ENCODE measurements around the gene CDSN.

CDSN gene

DNA sequence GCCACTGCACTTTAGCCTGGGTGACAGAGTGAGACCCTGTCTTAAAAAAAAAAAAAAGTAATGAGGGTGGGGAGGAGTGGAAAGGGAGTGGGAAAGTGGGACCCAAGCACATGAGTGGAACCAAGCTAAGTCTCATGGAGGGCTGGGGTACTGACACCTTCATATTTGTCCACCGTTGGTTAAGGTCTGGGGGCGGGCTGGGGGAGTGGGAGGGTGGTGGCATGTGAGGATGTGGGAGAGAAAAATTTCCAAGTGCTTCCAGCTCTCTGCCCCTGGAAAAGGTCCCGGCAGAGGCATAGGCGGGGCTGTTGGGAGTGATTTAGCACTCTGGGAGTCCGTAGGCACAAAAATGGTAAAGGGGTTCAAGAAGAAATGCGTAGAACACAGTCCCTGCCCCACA is 12.6 kb upstream of the CDSN start:
- DNase-seq (ENCODE audit: insufficient read length, low spot score) (no peak), FAIRE-seq (no peak)
- TF ChIP-seq TAF1 (IDR thresholded peaks at IDR 0.05; ENCODE audit: low read depth, low read length) = no peak
- TF ChIP-seq PAX5 (IDR thresholded peaks at IDR 0.05; ENCODE audit: insufficient read depth, low read length, severe bottlenecking) = no peak
- no peak for TF ChIP-seq SPI1 (IDR thresholded peaks at IDR 0.05; ENCODE audit: low read depth, low read length)
- TF ChIP-seq POLR2AphosphoS5 (IDR thresholded peaks at IDR 0.05; ENCODE audit: low read depth, low read length) = no peak
- TF ChIP-seq POU2F2 (IDR thresholded peaks at IDR 0.05; ENCODE audit: low read depth, low read length) = no peak
- no peak for TF ChIP-seq POLR2A (IDR thresholded peaks at IDR 0.05; ENCODE audit: low read depth, low read length)

DNA sequence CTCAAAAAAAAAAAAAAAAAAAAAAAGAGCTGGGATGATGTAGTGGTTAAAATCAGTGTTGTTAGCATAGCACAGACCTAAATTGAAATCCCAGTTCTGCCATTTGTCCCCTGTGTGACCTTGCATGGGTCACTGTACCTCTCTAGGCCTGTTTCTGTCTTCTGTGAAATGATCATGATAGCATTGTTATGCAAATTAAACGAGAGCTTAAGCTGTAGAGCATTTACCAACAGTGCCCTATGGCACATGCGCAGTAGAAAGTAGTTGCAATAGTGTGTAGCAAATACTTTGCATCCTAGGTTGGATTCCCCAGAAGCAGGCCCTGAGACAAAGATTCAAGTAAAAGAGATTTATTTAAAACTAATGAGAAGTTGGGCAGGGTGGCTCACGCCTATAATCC is 11.3 kb upstream of the CDSN start:
- FAIRE-seq = no peak
- DNase-seq (ENCODE audit: insufficient read length, low spot score) = no peak
- no peak for TF ChIP-seq SPI1 (IDR thresholded peaks at IDR 0.05; ENCODE audit: low read depth, low read length)
- no peak for TF ChIP-seq POU2F2 (IDR thresholded peaks at IDR 0.05; ENCODE audit: low read depth, low read length)
- no peak for TF ChIP-seq POLR2AphosphoS5 (IDR thresholded peaks at IDR 0.05; ENCODE audit: low read depth, low read length)
- TF ChIP-seq TAF1 (IDR thresholded peaks at IDR 0.05; ENCODE audit: low read depth, low read length) = no peak
- no peak for TF ChIP-seq POLR2A (IDR thresholded peaks at IDR 0.05; ENCODE audit: low read depth, low read length)
- no peak for TF ChIP-seq PAX5 (IDR thresholded peaks at IDR 0.05; ENCODE audit: insufficient read depth, low read length, severe bottlenecking)

DNA sequence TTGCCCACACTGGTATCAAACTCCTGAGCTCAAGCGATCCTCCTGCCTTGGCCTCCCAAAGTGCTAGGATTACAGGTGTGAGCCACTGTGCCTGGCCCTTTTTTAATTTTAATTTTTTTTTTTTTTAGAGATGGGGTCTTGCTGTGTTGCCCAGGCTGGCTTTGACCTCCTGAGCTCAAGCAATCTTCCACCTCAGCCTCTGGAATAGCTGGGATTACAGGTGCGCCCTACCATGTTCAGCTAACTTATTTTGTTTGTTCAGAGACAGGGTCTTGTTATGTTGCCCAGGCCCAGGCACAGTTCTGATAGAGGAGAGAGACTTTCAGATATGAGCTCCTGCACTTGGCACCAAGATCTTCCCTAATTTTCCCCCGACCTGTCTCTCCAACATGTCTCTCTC is 10.5 kb upstream of the CDSN start:
- DNase-seq (ENCODE audit: insufficient read length, low spot score) (no peak), FAIRE-seq (no peak)
- TF ChIP-seq POLR2A (IDR thresholded peaks at IDR 0.05; ENCODE audit: low read depth, low read length) (no peak), POU2F2 (IDR thresholded peaks at IDR 0.05; ENCODE audit: low read depth, low read length) (no peak), PAX5 (IDR thresholded peaks at IDR 0.05; ENCODE audit: insufficient read depth, low read length, severe bottlenecking) (no peak), SPI1 (IDR thresholded peaks at IDR 0.05; ENCODE audit: low read depth, low read length) (no peak), POLR2AphosphoS5 (IDR thresholded peaks at IDR 0.05; ENCODE audit: low read depth, low read length) (no peak), TAF1 (IDR thresholded peaks at IDR 0.05; ENCODE audit: low read depth, low read length) (no peak)

DNA sequence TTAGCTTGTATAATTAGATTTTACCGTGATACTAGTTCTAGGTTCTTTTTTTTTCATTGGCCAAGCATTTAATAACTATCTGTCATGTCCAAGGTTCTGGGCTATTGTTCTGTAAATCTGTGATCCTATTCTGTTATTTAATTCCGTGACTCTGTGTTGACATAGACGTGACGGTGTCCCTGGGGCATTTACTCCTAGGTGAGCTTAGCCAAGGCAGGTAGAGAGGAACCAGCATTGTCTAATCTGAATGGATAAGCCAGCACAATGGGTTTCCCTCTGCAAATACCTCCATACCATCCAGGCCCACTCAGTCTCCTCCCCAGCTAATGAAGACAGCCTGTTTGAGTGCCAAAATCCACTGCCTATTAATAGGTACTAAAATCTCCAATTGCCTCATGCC is 8.9 kb upstream of the CDSN start:
- DNase-seq (ENCODE audit: insufficient read length, low spot score) = no peak
- TF ChIP-seq POLR2AphosphoS5 (IDR thresholded peaks at IDR 0.05; ENCODE audit: low read depth, low read length) (no peak), SPI1 (IDR thresholded peaks at IDR 0.05; ENCODE audit: low read depth, low read length) (no peak), PAX5 (IDR thresholded peaks at IDR 0.05; ENCODE audit: insufficient read depth, low read length, severe bottlenecking) (no peak), TAF1 (IDR thresholded peaks at IDR 0.05; ENCODE audit: low read depth, low read length) (no peak), POU2F2 (IDR thresholded peaks at IDR 0.05; ENCODE audit: low read depth, low read length) (no peak)
- FAIRE-seq = no peak

DNA sequence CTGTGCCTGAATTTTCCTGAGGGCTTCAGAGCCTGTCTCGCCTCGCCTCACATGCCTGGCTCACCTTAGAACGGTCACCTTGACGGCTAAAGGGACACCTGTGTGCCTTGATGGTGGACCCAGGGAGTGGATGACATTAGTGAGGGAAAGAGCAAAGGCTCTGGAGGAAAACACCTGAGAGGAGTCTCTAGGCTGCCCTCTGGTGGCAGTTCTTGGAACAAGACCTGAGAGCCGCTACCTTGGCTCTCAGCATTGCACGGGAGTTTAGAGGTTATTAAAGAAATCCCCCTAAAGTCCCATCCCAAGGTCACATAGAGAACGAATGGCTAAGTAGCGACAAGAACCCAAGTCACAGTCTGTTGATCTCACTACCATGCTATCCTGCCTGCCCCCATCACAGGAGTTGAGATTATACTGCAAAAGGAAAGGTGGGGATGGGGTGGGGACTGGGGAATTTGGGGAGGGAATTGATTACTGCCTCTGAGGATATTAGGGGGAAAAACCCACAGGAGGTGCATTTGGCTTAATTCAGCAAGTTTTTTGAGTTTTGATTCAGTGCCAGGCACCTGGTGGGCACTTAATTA is 7.9 kb upstream of the CDSN start:
- TF ChIP-seq SPI1 (IDR thresholded peaks at IDR 0.05; ENCODE audit: low read depth, low read length) (no peak), POU2F2 (IDR thresholded peaks at IDR 0.05; ENCODE audit: low read depth, low read length) (no peak), TAF1 (IDR thresholded peaks at IDR 0.05; ENCODE audit: low read depth, low read length) (no peak), POLR2AphosphoS5 (IDR thresholded peaks at IDR 0.05; ENCODE audit: low read depth, low read length) (no peak), PAX5 (IDR thresholded peaks at IDR 0.05; ENCODE audit: insufficient read depth, low read length, severe bottlenecking) (no peak), POLR2A (IDR thresholded peaks at IDR 0.05; ENCODE audit: low read depth, low read length) (no peak)
- DNase-seq (ENCODE audit: insufficient read length, low spot score) = peak; percentile 70
- peak; percentile 62 for FAIRE-seq

DNA sequence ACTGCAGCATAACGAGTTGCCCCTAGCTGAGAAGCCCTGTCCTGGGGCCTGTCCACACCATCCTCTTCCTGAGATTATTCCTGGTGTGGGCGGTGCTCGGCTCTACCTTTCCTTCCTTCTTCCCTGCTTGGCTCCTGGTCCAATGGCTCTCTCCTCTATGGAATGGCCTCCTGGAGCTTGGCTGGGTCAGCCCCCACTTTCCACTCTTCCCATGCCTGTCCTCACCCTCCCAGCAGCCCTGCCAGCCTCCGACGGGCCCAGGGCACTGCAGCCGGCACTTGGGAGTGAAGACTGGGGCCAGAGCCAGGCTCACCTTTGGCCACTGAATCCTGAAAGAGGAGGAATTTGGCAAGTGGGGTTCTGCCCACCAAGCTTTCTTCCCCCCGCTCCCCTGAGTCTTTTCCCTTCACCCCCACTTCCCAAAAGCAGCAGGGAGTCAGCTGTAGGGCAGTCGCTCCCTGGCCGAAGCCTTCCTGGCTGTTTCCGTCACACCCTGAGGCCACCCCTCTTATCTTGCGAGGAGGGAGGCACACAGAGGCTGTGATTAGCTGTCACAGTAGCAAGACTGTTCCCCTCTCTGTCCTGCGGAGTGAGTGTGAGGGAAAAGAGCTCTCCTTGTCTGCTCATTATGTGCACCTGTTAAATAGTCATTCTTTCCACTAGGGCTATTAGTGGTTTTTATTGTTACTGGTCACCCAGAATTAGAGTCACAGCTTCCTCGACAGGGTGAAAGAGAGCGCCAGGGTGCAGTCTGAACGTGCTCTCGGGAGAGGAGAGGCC is 6.3 kb upstream of the CDSN start:
- FAIRE-seq = no peak
- no peak for DNase-seq (ENCODE audit: insufficient read length, low spot score)
- TF ChIP-seq TAF1 (IDR thresholded peaks at IDR 0.05; ENCODE audit: low read depth, low read length) (no peak), PAX5 (IDR thresholded peaks at IDR 0.05; ENCODE audit: insufficient read depth, low read length, severe bottlenecking) (no peak), POLR2AphosphoS5 (IDR thresholded peaks at IDR 0.05; ENCODE audit: low read depth, low read length) (no peak), POLR2A (IDR thresholded peaks at IDR 0.05; ENCODE audit: low read depth, low read length) (no peak), SPI1 (IDR thresholded peaks at IDR 0.05; ENCODE audit: low read depth, low read length) (no peak), POU2F2 (IDR thresholded peaks at IDR 0.05; ENCODE audit: low read depth, low read length) (no peak)

DNA sequence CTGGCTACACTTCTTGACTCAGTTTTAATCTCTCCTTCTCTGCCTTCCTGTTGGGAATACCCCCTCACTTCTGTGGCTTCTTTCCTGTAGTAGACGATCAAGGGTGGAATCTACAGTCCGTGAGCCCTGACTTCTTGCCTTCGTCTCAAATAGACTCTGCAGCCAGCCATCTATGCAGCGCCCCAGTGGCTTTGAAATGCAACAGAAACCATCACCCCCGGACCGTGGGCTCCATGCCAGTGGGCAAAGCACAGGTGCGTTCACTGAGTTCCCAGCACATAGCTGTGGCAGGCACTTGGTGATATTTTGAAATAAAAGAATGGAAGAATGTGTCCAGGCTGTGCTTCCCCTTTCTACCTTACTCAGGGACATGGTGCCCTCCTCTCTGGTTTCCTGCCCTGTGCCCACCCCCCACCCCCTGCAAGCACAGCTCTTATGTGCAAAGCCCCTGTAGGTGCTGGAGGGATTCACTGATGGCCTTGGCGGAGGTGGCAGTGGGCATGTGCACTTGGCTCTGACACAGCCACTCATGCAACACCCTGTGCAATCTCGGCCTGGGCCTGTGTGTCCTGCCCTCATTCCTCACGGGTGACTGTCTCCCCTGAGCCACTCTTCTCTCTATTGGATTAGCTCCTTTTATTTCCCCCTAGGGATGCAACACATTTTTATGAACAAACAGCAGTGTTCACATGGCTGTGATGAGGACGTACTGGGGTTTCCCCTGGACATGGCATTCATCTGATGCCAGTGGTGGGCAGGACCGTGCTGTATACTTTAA is 5.5 kb upstream of the CDSN start:
- DNase-seq (ENCODE audit: insufficient read length, low spot score) (no peak), FAIRE-seq (no peak)
- TF ChIP-seq TAF1 (IDR thresholded peaks at IDR 0.05; ENCODE audit: low read depth, low read length) (no peak), SPI1 (IDR thresholded peaks at IDR 0.05; ENCODE audit: low read depth, low read length) (no peak), POU2F2 (IDR thresholded peaks at IDR 0.05; ENCODE audit: low read depth, low read length) (no peak), POLR2AphosphoS5 (IDR thresholded peaks at IDR 0.05; ENCODE audit: low read depth, low read length) (no peak), POLR2A (IDR thresholded peaks at IDR 0.05; ENCODE audit: low read depth, low read length) (no peak), PAX5 (IDR thresholded peaks at IDR 0.05; ENCODE audit: insufficient read depth, low read length, severe bottlenecking) (no peak)

DNA sequence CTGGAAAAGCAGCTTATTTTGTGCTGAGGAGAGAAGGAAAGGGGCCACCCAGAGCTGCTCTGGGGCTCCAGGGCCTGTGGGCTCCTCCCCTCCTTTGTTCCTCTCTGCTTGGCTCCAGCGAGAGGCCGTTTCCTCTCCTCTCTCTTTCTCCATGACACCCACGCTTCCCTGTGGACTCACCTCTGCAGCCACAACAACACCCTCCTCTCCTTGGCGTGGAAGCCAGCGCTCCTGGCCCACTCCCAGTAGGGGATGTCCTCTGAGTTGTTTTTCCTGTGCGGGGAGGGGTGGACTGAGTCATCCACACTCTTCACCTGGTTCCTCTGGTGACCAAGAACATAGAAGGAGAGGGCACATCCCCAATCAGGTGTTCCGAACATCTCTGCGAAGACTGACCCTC is 4.9 kb upstream of the CDSN start:
- FAIRE-seq = no peak
- TF ChIP-seq TAF1 (IDR thresholded peaks at IDR 0.05; ENCODE audit: low read depth, low read length) (no peak), PAX5 (IDR thresholded peaks at IDR 0.05; ENCODE audit: insufficient read depth, low read length, severe bottlenecking) (no peak), POU2F2 (IDR thresholded peaks at IDR 0.05; ENCODE audit: low read depth, low read length) (no peak), SPI1 (IDR thresholded peaks at IDR 0.05; ENCODE audit: low read depth, low read length) (no peak), POLR2A (IDR thresholded peaks at IDR 0.05; ENCODE audit: low read depth, low read length) (no peak), POLR2AphosphoS5 (IDR thresholded peaks at IDR 0.05; ENCODE audit: low read depth, low read length) (no peak)
- no peak for DNase-seq (ENCODE audit: insufficient read length, low spot score)

Data from GM12891 (cell line).